GM18507 (cell line): ENCODE data around the gene ATF6.

Experiments used
- DNase-seq: peaks from one replicate; pipeline ENCODE4 v3.0.0; 2011; ENCODE audit warnings: low read depth; ENCODE audit not compliant: insufficient read length; ENCODE audit errors: extremely low spot score
- FAIRE-seq: peaks from 2 replicates; lab custom pipeline; 2011; peaks lifted over from hg19 to GRCh38; lab: Jason Lieb, UNC

Gene ATF6

DNA sequence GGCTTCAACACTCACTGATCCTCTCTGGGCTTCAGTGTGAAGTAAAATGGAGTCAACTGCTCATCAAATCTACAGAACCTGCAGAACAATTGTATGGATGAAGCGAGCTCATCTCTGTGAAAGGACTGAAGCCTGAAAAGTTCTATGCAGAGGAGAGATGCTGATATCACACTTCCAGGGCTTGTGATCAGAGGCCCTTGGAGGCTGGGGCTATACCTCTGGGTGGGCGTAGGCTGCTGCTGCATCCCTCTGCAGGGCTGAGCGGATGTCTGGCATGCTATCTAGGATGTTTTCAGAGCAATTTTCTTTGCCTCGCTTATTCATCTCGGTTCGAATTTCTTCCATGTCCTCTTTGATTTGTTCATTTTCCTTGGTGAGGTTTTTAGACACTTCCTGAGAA is 240.0 kb downstream of the ATF6 start:
- DNase-seq (no peak), FAIRE-seq (no peak)

GRCh38 chr1:162007466-162007865 is 241.3 kb downstream of the ATF6 start:
- DNase-seq, result no peak
- no peak for FAIRE-seq

DNA sequence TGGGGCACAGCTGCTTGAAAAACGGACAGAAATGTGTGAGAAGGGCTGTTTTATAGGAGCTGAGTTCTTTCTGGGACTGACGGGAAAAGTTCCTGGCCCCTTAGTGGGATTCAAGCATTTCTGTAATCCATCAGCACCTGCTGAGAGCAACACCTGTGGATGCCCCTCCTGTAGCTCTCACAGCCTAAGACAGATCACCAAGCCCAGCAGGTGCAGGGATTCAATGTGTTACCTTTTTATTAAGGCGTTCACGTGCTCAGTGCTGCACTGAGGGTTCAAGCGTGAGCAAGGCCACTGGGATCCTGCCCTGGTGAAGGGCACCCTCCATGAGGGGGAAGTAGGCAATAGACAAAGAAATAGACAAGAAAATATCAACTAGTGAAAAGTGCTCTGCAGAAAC is 242.7 kb downstream of the ATF6 start:
- DNase-seq (no peak), FAIRE-seq (no peak)

DNA sequence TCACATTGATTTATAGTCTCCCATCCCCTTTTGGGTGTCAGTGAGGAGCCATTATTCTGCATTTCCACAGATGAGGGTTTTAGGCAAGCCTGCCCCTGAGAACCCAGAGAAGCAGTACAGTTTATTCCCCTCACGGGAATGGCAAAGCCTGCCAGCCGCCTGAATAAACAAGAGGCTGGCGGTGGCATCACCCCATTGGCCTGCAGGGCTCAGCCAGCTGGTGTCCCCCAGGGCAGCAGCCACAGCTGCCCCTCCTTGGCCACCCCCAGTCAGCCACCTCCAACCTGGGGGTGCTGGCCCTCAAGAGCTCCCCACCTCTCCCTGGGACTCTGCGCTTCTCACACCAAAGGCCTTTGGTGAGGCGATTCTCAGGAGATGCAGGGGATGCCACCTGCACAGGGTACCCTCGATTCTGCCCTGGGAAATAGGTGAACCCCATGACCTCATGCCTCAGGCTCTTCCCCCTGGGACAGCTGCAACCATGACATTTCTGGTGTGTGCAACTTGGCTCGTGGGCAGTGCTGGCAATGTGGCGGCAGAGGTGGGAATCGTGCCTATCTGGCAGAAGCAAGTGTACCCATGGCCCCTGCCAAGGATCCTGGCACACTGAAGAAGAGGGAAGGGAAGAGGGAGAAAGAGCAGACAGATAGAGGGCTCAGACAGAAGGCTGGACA is 243.5 kb downstream of the ATF6 start:
- FAIRE-seq, result no peak
- no peak for DNase-seq

DNA sequence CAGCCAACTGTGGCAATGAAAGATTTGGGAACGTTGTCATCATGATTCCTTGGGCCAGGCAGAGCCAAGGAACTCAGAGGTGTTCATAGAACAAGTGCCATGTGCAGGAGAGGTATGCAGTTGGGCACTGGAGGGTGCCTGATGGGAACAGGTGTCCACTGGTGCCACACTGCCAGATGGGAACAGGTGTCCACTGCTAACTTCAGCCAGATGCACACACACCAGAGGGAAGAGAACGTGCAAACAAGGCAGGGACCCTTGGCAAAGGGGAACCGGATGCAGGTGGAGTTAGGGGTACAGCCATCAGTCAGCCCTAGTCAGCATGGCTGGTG is 244.0 kb downstream of the ATF6 start:
- no peak for FAIRE-seq
- DNase-seq, result no peak

DNA sequence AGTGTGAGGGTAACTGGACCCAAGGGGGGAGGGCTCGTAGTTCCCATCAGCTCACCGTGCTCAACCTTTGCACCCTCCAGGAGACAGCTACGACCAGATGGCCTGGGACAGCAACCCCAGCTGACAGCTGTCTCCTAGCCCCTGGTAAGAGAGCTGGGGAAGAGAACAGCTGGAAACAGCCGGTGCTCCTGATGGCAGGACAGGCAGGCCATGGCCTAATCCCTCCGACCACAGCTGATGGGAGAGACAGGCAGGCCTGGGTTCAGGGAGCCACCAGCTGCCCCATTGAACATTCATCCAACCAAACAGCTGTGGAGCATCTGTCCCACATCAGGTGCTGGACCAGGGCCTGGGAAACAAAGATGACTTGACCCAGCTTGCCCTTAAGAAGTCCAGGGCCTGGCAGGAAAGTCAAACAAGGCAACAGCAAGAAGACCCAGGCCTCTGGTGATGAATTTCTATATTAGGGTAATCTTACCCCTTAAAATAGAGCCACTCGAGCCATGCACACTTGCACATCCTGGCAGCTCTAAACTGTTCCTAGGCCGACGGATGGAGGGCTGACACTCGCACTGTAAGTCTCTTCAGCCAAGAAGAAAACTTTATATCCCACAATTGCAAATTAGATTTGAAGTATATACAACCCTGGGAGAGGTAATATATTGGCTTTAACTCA is 245.4 kb downstream of the ATF6 start:
- no peak for FAIRE-seq

GRCh38 chr1:162013289-162013688 is 247.2 kb downstream of the ATF6 start:
- FAIRE-seq (no peak), DNase-seq (no peak)

More for the DNA sequence above, 245.4 kb downstream of the ATF6 start:
- no peak for DNase-seq
